HL-60/S4 (cell line): Measurements from ENCODE around the gene OR1F1.
"Not testable (repeated sequence)": the region's sequence is repeated elsewhere in the genome, so short reads cannot be mapped to it uniquely, and the experiment has no call there.

Source experiments
- in situ Hi-C: fragments of 300-500 bp; cut with MboI; formaldehyde crosslinking; loops from 2 replicates; pipeline ENCODE4 v1.14.3; 2022; ENCODE audit warnings: low sequenced_read_pairs

The OR1F1 gene

GRCh38 chr16:3187798-3188674, at the start of gene OR1F1:
TSS of gene OR1F1 (plus strand) at chr16:3188204.
- in situ Hi-C loops, result no loop called here

GRCh38 chr16:3138342-3138741, 49.7 kb upstream of the OR1F1 start:
- in situ Hi-C loops, result no loop called here

- in situ Hi-C loops, result no loop called here
Measured at GRCh38 chr16:3138823-3139426, 49.1 kb upstream of the OR1F1 start.

DNA sequence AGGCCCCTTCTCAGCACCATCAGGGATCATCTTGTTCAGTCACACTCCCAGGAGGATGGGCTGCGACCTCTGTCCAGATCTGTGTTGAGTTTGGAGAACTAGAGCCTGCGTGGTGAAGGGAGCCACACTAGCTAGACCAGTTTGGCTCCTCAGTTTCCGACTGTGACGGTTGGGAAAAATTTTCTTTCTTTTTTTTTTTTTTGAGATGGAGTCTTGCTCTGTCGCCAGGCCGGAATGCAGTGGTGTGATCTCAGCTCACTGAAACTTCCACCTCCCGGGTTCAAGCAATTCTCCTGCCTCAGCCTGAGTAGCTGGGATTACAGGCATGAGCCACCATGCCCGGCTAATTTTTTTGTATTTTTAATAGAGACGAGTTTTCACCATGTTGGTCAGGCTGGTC, 48.4 kb upstream of the OR1F1 start:
- in situ Hi-C loops, result not testable (repeated sequence)

- in situ Hi-C loops, result no loop called here
Measured at GRCh38 chr16:3140603-3141427, 47.2 kb upstream of the OR1F1 start.

- in situ Hi-C loops, result no loop called here
Measured at GRCh38 chr16:3141781-3142311, 46.2 kb upstream of the OR1F1 start.

DNA sequence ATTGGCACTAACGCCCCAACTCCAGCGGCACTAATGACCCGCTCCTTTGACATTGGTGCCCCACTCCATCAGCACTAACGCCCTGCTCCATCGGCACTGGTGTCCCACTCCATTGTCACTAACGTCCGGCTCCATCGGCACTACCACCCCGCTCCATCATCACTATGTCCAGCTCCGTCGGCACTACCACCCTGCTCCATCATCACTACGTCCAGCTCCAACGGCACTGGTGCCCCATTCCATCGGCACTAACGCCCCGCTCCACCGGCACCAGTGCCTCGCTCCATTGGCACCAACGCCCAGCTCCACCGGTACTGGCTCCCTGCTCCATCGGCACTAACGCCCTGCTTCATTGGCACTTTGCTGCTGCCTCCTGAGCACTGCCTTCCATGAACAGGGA, 45.7 kb upstream of the OR1F1 start:
- in situ Hi-C loops, result no loop called here

- in situ Hi-C loops, result no loop called here
Measured at GRCh38 chr16:3142770-3143169, 45.2 kb upstream of the OR1F1 start.

DNA sequence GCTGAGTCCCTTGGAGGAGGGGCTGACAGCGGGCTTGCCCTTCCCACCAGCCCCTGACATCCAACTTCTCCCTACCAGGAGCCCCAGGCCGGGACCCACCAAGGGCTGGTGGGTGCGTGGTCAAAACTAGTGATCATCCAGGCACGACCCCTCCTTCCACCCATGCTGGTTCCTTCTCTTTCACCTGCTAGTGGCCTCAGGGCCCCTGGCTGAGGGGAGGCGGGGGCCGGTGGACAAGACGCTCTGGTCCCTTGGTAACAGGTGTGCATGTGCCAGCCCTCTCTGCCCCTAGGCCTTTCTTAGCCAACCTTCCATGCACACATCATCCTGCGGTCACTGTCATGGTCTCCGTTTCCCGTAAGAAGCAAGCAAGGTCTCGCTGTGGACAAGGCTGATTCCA, 44.8 kb upstream of the OR1F1 start:
- in situ Hi-C loops, result no loop called here

DNA sequence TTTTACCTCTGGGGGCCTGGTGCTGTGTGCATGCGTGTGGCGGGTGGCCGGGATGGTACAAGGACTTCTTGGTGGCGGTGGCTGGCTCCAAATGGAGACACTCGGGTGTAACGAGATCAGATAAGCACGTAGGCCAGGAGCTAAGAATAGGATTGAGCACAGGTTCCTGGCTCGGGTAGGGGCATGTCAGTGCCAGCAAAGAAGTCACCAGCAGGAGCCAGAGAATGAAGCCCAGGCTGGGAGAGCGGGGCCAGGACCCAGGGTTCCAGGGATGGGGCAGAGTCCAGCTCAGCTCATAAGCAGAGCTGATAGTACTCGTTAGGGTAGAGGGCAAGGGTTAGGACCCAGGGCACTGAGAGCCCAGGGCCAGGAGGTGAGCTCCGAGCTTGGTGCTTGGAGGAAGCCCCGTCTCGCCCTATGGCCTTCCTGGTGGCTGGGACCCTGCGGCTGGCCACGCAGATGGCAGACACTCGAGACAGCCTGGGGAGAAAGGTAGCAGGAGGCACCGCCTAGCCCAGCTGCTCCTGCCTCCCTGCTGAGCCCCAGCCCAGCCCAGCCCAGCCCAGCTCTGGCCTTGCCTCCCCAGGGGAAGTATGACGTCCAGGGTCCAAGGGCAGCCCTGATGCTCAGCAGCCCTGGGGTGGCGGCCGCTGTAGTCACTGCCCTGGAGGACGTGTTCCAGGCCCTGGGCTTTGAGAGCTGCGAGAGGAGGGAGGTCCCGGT, 44.2 kb upstream of the OR1F1 start:
- in situ Hi-C loops, result no loop called here

DNA sequence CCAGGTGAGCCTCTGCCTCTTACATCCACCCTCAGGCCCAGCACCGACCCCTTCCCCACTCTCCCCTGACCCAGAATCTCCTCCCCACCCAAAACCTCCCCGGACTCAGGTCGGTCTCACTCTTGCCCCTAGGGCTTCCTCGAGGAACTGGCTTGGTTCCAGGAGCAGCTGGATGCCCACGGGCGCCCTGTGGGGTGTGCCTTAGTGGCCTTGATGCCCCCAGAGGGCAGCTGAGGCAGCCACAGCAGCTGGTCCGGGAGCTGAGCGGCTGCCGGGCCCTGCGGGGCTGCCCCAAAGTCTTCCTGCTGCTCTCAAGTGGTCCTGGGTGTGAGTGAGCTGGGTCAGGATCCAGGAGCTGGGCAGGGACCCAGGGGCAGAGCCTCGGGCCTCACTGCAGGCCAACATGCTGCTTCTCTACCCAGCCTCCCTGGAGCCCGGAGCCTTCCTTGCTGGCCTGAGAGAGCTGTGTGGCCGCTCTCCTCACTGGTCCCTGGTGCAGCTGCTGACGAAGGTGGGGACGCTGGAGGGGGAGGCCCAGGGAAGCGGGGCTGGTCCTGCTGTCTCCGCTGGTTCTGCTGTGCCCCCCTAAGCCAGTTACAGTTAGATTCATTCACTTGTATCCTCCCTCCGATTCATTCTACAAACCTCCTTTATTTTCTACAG, 43.6 kb upstream of the OR1F1 start:
- in situ Hi-C loops, result no loop called here

GRCh38 chr16:3145151-3145550, 42.9 kb upstream of the OR1F1 start:
- in situ Hi-C loops, result no loop called here

- in situ Hi-C loops, result no loop called here
Measured at GRCh38 chr16:3145660-3146059, 42.3 kb upstream of the OR1F1 start.

DNA sequence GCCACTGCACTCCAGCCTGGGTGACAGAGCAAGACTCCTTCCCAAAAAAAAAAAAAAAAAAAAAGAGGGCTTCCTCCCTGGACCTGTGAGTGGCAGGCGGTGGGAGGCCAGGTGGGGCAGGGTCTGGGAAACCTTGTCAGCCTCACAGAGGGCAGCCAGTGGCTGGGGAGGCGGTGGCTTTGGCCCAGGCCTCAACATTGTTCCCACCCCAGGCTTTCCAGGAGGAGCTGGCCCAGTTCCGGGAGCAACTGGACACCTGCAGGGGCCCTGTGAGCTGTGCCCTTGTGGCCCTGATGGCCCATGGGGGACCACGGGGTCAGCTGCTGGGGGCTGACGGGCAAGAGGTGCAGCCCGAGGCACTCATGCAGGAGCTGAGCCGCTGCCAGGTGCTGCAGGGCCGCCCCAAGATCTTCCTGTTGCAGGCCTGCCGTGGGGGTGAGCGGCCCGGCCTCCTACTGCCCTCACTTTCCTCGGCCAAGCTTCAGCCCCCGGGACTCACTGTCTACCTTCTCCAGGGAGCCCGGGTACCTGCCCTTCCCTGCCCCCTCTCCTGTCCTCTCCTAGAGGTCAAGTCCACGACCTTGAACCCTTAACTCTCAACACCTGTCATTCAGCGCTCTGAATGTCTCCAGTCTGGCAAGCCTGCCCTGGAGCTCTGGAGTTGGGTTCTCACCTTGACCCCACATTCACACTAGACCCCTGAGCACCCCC, 40.8 kb upstream of the OR1F1 start:
- in situ Hi-C loops, result no loop called here

DNA sequence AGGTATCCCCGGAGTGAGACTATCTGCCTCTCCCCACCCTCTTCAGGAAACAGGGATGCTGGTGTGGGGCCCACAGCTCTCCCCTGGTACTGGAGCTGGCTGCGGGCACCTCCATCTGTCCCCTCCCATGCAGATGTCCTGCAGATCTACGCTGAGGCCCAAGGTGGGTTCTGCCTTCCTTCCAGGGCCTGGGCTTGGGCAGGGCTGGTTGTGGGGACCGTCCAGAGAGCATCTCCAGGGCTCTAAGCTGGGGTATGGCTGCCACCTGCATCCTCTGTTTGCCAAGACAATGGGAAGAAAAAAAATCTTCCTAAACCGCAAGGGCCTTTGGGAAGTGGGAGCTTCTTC, 40.3 kb upstream of the OR1F1 start:
- in situ Hi-C loops, result no loop called here

DNA sequence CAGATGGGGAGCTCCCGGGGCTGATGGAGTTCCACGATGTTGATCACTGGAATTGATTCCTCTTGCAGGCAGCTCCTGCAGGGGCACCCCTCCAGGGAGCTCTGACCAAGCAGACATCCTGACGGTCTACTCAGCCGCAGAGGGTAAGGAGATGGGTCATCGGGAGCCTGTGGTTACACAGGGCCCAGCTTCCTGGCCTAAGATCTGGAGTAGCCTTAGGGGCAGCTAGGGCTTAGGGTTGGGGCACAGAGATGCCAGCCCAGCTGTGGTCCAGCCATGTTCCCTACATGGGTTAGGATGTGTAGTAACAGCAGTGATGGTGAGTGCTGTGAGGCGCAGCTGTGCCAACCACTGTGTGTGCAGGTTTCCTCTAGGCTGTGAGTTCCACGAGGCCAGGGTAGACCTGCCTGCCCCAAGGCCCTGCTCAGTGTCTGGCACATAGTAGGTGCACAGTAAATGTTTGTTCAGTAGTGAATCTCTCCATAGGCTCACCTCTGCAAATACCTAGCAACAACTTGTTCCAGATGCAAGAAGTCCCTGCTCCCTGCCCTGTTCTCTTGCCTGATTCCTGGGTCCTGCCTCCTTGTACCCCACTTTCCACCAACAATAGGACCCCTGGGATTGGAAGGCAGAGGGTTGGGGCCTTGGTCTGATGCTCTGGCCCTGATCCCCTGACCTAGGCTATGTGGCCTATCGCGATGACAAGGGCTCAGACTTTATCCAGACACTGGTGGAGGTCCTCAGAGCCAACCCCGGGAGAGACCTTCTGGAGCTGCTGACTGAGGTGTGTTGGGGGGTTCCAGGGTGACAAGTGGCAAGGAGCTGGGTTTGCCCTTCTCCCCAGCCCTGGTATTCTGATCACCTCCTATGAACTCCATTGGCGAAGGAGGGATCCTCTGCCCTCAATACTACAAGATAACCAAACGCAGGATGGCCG, 39.5 kb upstream of the OR1F1 start:
- in situ Hi-C loops, result no loop called here

- in situ Hi-C loops, result no loop called here
Measured at GRCh38 chr16:3149193-3149530, 38.8 kb upstream of the OR1F1 start.

GRCh38 chr16:3149630-3150345, 38.2 kb upstream of the OR1F1 start:
- in situ Hi-C loops, result no loop called here
